ENCODE measurements around the gene TMEM240.

DNA sequence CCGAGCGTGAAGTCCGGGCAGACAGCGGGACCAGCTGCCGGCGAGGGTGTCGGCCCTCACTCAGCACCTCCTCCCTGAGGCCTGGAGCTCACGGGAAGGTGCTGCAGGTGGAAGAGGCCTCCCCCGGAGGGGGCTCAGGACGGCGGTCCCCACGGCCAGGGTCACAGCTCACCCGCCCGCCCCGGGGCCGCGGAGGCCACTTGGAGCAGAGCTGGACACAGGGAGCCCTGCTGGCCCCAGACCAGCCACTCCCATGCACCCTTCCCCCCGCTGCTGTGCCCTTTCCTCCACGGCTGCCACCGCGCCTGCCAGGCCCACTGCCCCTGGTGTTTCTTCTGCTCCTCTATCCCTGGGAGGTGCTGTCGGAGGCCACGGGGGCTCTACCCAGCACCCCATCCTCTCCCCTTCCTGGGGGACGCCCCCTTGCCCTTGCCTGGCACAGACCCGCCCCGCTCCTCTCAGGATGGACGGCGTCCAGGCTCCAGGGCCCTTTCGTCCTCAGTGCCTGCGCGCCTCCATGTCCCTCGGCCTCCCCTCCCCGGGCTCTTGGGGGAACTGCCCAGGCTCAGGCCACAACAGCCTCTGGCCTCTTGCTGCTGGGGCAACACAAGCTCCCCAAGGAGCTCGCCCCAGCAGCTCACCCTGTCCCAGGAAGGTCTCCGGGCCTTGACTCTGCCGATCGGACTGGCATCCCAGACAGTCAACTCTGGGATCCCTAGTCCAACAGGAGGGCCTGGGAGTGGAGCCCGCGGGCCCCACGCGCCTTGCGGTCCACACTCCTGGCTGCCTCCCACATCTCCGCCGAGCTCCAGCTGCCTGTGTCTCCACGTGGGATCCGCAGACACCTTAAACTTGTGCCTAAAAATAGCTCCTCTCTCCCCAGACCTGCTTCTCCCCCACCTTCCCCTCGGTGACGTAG, 4.1 kb downstream of the TMEM240 start:
- TF ChIP-seq, protein P1, sequence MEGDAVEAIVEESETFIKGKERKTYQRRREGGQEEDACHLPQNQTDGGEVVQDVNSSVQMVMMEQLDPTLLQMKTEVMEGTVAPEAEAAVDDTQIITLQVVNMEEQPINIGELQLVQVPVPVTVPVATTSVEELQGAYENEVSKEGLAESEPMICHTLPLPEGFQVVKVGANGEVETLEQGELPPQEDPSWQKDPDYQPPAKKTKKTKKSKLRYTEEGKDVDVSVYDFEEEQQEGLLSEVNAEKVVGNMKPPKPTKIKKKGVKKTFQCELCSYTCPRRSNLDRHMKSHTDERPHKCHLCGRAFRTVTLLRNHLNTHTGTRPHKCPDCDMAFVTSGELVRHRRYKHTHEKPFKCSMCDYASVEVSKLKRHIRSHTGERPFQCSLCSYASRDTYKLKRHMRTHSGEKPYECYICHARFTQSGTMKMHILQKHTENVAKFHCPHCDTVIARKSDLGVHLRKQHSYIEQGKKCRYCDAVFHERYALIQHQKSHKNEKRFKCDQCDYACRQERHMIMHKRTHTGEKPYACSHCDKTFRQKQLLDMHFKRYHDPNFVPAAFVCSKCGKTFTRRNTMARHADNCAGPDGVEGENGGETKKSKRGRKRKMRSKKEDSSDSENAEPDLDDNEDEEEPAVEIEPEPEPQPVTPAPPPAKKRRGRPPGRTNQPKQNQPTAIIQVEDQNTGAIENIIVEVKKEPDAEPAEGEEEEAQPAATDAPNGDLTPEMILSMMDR (conservative IDR thresholded peaks at IDR 0.05; ENCODE audit: low read length) = no peak
- no peak for TF ChIP-seq EZH2phosphoT487 (IDR thresholded peaks at IDR 0.05; ENCODE audit: borderline replicate concordance, low read depth, low read length)
